Stimulated activated CD8-positive, alpha-beta memory T cell treated with anti-CD3 and anti-CD28 coated beads, Interleukin-15, amount 100 ng/mL, for 48 hours (primary cell): ENCODE results near the gene JAGN1.
"Not testable (repeated sequence)": the region's sequence is repeated elsewhere in the genome, so short reads cannot be mapped to it uniquely, and the experiment has no call there.

Source experiments
- DNase-seq, 2 donors: peaks; one replicate each; pipeline ENCODE4 v3.0.0-alpha.2; 2020; ENCODE audit warnings: low read depth in 2 of 2

JAGN1 gene

DNA sequence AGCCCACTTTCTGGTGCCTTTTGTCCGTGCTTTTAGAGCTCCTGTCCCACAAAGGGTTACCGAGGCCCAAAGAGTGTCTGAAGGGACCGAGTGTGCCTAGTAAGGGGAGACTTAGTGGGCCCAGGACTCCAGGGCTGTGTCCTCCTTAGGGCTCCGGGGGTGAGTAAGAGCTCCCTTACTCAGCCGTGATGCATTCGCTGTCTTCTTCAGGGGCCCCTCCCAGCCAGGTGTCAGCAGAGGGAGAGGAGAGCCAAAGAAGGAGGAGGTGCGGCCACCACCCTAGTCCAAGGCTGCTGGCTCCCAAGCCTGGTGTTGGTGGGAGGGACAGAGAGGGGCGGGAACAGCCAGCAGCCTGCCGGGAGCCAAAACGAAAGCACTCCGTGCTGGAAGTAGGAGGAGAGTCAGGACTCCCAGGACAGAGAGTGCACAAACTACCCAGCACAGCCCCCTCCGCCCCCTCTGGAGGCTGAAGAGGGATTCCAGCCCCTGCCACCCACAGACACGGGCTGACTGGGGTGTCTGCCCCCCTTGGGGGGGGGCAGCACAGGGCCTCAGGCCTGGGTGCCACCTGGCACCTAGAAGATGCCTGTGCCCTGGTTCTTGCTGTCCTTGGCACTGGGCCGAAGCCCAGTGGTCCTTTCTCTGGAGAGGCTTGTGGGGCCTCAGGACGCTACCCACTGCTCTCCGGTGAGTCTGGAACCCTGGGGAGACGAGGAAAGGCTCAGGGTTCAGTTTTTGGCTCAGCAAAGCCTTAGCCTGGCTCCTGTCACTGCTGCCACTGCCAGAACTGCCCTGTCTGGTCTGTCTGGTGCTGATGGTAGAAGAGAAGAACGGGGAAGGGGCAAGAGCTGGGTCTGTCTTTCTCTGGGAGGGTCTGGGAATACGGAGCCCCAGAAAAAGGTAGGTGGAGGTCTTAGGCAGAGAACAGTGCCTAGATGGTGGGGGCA is 26.6 kb downstream of the JAGN1 start, which contains the start of gene IL17RC:
TSS of gene IL17RC (plus strand) at position 365 of the 947 bp plus-strand sequence. CDS start at position 583, 218 bp downstream.
- peak; percentile 26 to 32 for DNase-seq

- DNase-seq: no peak
These were observed 27.4 kb downstream of the JAGN1 start for GRCh38 chr3:9917820-9918219.

DNA sequence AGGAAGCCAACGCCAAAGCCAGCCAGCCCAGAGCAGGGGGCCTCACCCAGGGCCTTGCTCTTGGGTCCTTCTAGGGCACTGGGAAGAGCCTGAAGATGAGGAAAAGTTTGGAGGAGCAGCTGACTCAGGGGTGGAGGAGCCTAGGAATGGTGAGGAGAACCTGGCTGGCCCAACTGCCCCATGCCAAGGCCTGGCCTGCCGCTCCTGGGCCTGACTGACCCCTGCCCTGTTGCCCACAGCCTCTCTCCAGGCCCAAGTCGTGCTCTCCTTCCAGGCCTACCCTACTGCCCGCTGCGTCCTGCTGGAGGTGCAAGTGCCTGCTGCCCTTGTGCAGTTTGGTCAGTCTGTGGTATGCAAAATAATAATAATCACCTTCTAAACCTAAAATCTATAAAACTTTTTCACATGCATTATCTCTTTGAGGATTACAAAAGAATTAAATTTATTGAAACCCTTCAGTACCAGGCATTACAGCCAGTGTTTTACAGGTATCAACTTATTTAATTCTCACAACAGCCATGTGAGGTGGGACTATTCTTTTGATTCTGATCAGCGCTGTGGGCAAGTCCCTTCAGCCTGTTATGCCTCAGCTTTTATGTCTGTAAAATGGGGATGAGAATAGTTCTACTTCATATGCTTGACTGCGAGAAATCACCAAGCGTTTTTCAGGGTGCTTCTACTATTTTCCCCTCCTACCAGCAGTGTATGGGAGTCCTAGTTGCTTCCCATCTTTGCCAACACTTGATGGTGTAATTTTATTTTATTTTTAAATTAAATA is 28.0 kb downstream of the JAGN1 start:
- DNase-seq: no peak

DNA sequence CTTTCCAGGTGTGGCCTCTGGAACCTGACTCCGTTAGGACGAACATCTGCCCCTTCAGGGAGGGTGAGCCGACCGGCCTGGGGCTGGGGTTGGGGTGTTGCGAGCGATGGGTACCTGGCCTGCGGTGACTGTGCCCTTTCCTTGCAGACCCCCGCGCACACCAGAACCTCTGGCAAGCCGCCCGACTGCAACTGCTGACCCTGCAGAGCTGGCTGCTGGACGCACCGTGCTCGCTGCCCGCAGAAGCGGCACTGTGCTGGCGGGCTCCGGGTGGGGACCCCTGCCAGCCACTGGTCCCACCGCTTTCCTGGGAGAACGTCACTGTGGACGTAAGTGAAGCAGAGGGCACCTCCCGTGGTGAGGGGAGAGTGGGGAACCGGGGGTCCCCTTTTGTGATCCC is 37.7 kb downstream of the JAGN1 start:
- no peak for DNase-seq

GRCh38 chr3:9930804-9931418 is 40.5 kb downstream of the JAGN1 start:
- no peak for DNase-seq

DNA sequence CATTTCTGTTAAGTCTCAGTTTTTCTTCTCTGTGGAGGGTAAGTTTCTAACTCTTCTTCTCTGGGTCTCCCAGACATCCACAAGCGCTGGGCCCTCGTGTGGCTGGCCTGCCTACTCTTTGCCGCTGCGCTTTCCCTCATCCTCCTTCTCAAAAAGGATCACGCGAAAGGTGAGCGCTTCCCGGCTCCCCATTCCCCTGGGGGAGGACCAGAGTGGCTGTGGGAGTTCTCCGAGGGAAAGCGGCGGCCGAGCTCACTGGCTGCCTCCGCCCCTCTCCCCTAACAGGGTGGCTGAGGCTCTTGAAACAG is 42.1 kb downstream of the JAGN1 start:
- no peak for DNase-seq

DNA sequence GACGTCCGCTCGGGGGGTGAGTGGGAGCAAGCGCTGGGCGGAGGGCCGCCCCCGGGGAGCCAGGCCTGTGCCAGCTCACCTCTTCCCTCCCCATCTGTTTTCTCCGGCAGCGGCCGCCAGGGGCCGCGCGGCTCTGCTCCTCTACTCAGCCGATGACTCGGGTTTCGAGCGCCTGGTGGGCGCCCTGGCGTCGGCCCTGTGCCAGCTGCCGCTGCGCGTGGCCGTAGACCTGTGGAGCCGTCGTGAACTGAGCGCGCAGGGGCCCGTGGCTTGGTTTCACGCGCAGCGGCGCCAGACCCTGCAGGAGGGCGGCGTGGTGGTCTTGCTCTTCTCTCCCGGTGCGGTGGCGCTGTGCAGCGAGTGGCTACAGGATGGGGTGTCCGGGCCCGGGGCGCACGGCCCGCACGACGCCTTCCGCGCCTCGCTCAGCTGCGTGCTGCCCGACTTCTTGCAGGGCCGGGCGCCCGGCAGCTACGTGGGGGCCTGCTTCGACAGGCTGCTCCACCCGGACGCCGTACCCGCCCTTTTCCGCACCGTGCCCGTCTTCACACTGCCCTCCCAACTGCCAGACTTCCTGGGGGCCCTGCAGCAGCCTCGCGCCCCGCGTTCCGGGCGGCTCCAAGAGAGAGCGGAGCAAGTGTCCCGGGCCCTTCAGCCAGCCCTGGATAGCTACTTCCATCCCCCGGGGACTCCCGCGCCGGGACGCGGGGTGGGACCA is 42.6 kb downstream of the JAGN1 start:
- DNase-seq: peak; percentile 85 to 88

DNA sequence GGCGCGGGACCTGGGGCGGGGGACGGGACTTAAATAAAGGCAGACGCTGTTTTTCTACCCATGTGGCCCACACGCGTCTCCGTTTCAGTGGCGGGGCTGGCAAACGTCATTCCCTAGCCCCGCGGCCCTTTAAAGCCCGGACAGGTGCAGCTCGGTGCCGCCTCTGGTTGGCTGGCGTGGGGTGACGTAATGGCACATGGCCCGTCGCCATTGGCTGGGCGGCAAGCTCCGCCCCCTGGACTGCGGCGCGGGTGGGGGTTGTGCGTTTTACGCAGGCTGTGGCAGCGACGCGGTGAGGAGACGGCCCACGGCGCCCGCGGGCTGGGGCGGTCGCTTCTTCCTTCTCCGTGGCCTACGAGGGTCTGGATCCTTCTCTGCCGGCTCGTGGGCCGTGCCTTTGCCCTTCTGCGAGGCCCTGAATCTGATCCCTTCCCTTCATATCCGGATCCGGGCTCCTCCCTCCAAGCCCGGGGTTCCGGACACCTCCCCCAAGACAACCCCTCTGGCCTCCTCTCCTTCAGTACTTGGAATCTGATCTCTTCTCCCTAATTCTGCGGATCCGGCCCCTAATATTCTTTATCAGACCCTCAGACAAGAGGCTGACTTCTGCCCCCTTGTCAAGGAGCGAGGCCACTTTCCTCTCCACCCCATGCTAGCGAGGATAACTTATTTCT is 43.3 kb downstream of the JAGN1 start, which contains the start of gene CRELD1:
TSS of gene CRELD1 (plus strand) at position 274 of the 674 bp plus-strand sequence. CDS start 605 bp downstream, outside the sequence.
- DNase-seq: peak; percentile 93 to 95

DNA sequence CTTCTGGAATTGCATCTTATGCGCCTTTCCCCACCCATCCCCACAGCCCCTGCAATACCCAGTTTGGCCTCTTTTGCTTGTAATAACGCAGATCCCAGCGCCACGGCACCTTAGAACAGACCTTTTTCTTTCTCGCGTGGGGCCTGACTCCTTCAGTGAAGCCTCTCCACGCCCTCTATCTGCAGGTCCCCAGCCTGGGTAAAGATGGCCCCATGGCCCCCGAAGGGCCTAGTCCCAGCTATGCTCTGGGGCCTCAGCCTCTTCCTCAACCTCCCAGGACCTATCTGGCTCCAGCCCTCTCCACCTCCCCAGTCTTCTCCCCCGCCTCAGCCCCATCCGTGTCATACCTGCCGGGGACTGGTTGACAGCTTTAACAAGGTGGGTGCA is 43.8 kb downstream of the JAGN1 start:
- no peak for DNase-seq

- DNase-seq: no peak
These were observed 44.6 kb downstream of the JAGN1 start for GRCh38 chr3:9934993-9935392.

- DNase-seq: no peak
These were observed 45.6 kb downstream of the JAGN1 start for GRCh38 chr3:9935966-9936510.

- no peak for DNase-seq
These were observed 47.3 kb downstream of the JAGN1 start for GRCh38 chr3:9937486-9938238.

GRCh38 chr3:9938966-9939365 is 48.6 kb downstream of the JAGN1 start:
- DNase-seq: no peak

DNA sequence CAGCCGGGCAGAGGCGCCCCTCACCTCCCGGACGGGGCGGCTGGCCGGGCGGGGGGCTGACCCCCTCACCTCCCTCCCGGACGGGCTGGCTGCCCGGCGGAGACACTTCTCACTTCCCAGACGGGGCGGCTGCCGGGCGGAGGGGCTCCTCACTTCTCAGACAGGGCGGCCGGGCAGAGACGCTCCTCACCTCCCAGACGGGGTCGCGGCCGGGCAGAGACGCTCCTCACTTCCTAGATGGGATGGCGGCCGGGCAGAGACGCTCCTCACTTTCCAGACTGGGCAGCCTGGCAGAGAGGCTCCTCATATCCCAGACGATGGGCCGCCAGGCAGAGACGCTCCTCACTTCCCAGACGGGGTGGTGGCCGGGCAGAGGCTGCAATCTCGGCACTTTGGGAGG is 49.5 kb downstream of the JAGN1 start:
- not testable (repeated sequence) for DNase-seq

- DNase-seq: no peak
These were observed 50.3 kb downstream of the JAGN1 start for GRCh38 chr3:9940746-9941145.

DNA sequence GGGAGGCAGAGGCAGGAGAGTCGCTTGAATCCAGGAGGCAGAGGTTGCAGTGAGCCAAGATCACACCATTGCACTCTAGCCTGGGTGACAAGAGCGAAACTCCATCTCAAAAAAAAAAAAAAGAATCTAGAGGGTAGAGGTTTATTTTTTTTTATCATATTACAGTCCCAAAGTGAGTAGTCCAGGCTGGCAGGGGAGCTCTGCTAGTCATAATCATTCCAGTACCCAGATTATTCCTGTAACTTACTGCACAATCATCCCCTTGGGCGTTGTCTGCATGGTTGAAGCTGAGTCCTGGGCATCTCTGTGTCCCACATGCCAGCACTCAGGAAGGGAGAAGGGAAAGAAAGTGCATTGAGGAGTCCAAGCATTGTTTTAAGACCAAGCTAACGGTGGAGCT is 51.8 kb downstream of the JAGN1 start:
- no peak for DNase-seq

DNA sequence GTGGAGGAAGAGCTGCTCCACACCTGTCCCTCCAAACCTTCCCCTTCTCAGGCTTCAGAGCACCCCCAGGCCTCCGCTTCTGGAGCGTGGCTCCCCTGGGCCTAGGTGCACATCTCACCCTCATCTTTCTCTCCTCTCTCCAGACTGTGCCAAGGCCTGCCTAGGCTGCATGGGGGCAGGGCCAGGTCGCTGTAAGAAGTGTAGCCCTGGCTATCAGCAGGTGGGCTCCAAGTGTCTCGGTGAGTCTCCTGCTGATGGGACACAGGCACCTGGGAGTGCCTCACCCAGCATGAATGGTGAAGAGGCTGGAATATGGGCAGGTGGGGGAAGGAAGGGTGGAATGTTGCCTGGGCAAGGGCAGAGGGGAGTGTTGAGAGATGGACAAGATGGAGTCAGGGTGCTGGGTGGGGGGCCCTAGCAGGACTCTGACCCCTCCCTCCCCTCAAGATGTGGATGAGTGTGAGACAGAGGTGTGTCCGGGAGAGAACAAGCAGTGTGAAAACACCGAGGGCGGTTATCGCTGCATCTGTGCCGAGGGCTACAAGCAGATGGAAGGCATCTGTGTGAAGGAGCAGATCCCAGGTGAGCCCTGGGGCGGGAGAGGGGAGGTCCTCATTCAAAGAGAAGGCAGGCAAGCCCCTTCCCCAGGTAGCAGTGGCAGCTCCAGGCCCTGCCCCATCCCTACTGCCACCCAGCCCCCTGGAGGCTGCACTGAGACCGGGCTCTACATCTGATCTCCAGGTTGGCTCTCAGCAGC is 52.7 kb downstream of the JAGN1 start:
- no peak for DNase-seq
